Tibial artery (tissue), 4 donors: ENCODE data around the gene THSD4.
"Not testable (repeated sequence)": the region's sequence is repeated elsewhere in the genome, so short reads cannot be mapped to it uniquely, and the experiment has no call there.

ENCODE experiments used
- DNase-seq, 2 donors: peaks; one replicate each; pipeline ENCODE4 v3.0.0-alpha.2; 2019
- H3K27ac ChIP-seq, 2 donors: fragments of 200-600 bp; sonication (generic) in 1 of 2; 1 replicate in 1 of 2; 2 replicates in 1 of 2; pipeline ENCODE4 v1.5.1; 2018 to 2019; ENCODE audit warnings: mild to moderate bottlenecking in 1 of 2
- H3K27me3 ChIP-seq, 2 donors: fragments of 200-600 bp; sonication (generic) in 1 of 2; one replicate each; pipeline versions ENCODE4 v1.5.1 to v1.6.0; 2016 to 2019
- H3K36me3 ChIP-seq, 3 donors: fragments of 200-600 bp; sonication (generic) in 2 of 3; one replicate each; pipeline ENCODE4 v1.5.1; 2016 to 2019; ENCODE audit warnings: mild to moderate bottlenecking in 2 of 3
- H3K4me1 ChIP-seq, 4 donors: fragments of 200-600 bp; sonication (generic) in 2 of 4; 1 replicate in 3 of 4; 2 replicates in 1 of 4; pipeline ENCODE4 v1.5.1; 2016 to 2019
- H3K4me3 ChIP-seq, 2 donors: fragments of 200-600 bp; sonication (generic) in 1 of 2; 1 replicate in 1 of 2; 2 replicates in 1 of 2; pipeline ENCODE4 v1.5.1; 2018 to 2019; ENCODE audit warnings: mild to moderate bottlenecking in 2 of 2
- H3K9me3 ChIP-seq, 3 donors: fragments of 200-600 bp; sonication (generic) in 1 of 3; one replicate each; pipeline ENCODE4 v1.5.1; 2016 to 2019
- intact Hi-C: fragments of 100-400 bp; cut with DNase I; formaldehyde crosslinking; loops from one replicate; pipeline ENCODE4 v1.15.0; 2023; ENCODE audit warnings: low total_unique reads
- TF ChIP-seq, protein P1 (sequence below), 2 experiments: fragments of 200-600 bp in 1 of 2; fragments of 450-650 bp in 1 of 2; IDR thresholded peaks; one replicate each; pipeline ENCODE4 v1.5.1; 2017 to 2019; ENCODE audit warnings: antibody characterized with exemption in 2 of 2, mild to moderate bottlenecking in 1 of 2, moderate library complexity in 1 of 2

Gene THSD4

DNA sequence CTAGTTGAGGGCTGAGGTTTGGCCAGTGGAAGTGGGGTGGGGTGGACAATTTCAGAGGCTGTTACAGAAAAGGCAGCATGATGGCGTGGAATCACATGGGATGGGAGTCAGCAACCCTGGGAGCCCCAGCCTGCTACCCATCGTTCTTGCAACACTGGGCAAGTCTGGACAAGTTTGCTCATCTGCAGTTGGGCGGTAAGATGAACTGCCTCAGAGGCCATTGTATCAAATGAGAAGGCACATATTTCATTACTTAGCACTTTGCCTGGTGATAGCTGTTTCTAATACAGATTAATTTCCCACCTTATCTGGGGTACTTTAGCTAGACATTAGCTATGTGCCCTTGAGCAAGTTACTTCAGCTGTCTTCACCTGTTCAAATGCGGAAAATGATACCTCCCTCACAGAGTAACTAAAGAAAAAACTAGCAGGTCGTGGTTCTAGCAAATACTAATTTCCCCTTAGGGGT is 248.9 kb downstream of the THSD4 start:
- DNase-seq = no peak
- Histone ChIP-seq H3K9me3 (no peaks in the 10 kb centered on the region), H3K4me1 (peaks cover 0 to 2% (median 0%) of the 10 kb centered on the region in 4 donors), H3K27me3 (no peaks in the 10 kb centered on the region), H3K4me3 (no peak overlapping the region), H3K36me3 (no peaks in the 10 kb centered on the region), H3K27ac (no peak overlapping the region)
- TF ChIP-seq, protein P1, sequence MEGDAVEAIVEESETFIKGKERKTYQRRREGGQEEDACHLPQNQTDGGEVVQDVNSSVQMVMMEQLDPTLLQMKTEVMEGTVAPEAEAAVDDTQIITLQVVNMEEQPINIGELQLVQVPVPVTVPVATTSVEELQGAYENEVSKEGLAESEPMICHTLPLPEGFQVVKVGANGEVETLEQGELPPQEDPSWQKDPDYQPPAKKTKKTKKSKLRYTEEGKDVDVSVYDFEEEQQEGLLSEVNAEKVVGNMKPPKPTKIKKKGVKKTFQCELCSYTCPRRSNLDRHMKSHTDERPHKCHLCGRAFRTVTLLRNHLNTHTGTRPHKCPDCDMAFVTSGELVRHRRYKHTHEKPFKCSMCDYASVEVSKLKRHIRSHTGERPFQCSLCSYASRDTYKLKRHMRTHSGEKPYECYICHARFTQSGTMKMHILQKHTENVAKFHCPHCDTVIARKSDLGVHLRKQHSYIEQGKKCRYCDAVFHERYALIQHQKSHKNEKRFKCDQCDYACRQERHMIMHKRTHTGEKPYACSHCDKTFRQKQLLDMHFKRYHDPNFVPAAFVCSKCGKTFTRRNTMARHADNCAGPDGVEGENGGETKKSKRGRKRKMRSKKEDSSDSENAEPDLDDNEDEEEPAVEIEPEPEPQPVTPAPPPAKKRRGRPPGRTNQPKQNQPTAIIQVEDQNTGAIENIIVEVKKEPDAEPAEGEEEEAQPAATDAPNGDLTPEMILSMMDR (IDR thresholded peaks at IDR 0.05) = no peak
- intact Hi-C loops = no loop called here

DNA sequence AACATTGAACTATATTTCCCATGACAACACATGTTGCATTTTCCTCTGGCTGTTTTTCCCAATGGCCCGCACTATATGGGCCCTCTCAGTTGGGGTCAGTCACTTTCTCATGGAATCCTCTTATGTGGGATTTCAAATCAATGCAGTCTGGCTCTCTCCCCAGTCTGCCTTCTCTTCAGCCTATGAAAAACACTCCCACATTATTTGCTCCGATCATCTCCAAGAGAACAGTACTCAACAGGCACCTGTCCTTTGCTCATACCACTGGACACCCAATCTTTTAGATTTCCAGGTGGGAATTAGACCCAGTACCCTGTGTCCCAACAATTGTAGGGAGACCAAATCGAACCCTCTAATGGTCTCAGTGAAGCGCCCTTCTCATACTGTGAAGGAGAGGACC is 251.3 kb downstream of the THSD4 start:
- DNase-seq = no peak
- Histone ChIP-seq H3K4me3 (no peak overlapping the region), H3K4me1 (peaks cover 0 to 2% (median 0%) of the 10 kb centered on the region in 4 donors), H3K27ac (no peak overlapping the region), H3K36me3 (no peaks in the 10 kb centered on the region), H3K27me3 (no peaks in the 10 kb centered on the region), H3K9me3 (no peaks in the 10 kb centered on the region)
- intact Hi-C loops = no loop called here
- TF ChIP-seq, protein P1 (IDR thresholded peaks at IDR 0.05) = no peak

DNA sequence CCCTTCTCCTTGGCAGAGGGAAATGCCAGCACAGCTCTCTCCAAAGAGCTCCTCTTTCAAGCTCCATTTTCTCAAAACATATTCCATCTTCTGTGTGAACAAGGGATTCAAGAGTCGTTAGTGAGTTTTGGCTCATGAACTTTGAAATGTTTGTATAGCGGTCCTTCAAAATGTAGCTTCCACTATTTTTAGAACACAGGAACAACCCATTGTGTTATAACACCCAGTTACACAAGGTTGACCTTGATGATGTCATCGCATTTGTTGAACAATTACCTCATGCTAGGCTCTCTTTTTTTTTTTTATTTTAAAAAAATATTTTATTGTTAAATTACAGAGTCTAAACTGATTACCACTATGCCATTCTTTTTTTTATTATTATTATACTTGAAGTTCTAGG is 251.7 kb downstream of the THSD4 start:
- intact Hi-C loops = no loop called here
- Histone ChIP-seq H3K36me3 (no peaks in the 10 kb centered on the region), H3K4me1 (peaks cover 0 to 2% (median 0%) of the 10 kb centered on the region in 4 donors), H3K4me3 (no peak overlapping the region), H3K9me3 (no peaks in the 10 kb centered on the region), H3K27me3 (no peaks in the 10 kb centered on the region), H3K27ac (no peak overlapping the region)
- no peak for DNase-seq
- TF ChIP-seq, protein P1 (IDR thresholded peaks at IDR 0.05) = no peak

DNA sequence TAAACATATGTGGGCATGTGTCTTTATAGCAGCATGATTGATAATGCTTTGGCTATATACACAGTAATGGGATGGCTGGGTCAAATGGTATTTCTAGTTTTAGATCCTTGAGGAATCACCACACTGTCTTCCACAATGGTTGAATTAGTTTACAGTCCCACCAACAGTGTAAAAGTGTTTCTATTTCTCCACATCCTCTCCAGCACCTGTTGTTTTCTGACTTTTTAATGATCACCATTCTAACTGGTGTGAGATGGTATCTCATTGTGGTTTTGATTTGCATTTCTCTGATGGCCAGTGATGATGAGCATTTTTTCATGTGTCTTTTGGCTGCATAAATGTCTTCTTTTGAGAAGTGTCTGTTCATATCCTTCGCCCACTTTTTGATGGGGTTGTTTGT is 252.5 kb downstream of the THSD4 start:
- not testable (repeated sequence) for H3K27me3 ChIP-seq

DNA sequence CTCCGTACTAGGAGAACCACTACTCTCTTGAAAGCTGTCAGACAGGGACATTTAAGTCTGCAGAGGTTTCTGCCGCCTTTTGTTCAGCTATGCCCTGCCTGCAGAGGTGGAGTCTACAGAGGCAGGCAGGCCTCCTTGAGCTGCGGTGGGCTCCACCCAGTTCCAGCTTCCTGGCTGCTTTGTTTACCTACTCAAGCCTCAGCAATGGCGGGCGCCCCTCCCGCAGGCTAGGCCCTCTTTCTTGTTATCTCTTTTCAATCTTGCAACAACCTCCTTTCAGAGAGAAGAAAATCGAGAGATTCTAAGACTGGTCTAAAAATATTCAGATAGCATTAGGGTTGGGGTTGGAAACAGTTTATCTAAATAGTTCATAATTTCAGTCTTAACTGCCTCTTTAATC is 257.5 kb downstream of the THSD4 start:
- H3K4me3 ChIP-seq, intact Hi-C loops, H3K36me3 ChIP-seq, H3K27me3 ChIP-seq, DNase-seq, H3K9me3 ChIP-seq: not testable (repeated sequence)
- peak overlapping the region in 1 of 2 donors; percentile 7 for H3K27ac ChIP-seq
- peaks cover 0 to 20% (median 5%) of the 10 kb centered on the region in 4 donors for H3K4me1 ChIP-seq

More for the DNA sequence above, 252.5 kb downstream of the THSD4 start:
- H3K27ac ChIP-seq, H3K4me1 ChIP-seq, H3K4me3 ChIP-seq, DNase-seq, H3K36me3 ChIP-seq, intact Hi-C loops, H3K9me3 ChIP-seq: not testable (repeated sequence)

DNA sequence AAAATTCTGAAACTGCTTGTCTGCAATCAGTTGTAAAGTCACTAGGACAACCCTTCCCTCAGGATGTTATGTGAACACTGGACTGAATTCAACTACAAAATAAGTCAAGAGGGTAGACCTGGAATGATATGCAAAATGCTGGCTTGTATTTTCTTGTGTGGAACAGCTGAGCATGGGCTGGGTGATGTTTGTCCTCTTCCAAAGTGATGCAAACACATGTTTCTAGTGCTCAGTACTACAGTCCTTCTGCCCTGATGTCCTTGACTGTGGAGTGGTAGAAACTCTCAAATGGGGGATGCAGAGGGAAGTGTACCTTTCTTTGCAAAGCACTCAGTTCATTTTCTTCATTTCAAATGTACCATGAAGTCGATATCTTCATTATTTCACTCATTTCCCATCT is 258.6 kb downstream of the THSD4 start:
- Histone ChIP-seq H3K4me1 (peaks cover 0 to 20% (median 5%) of the 10 kb centered on the region in 4 donors), H3K9me3 (no peaks in the 10 kb centered on the region), H3K36me3 (no peaks in the 10 kb centered on the region), H3K27me3 (no peaks in the 10 kb centered on the region), H3K27ac (no peak overlapping the region), H3K4me3 (no peak overlapping the region)
- no peak for DNase-seq
- intact Hi-C loops = no loop called here
- TF ChIP-seq, protein P1 (IDR thresholded peaks at IDR 0.05) = no peak
